Loucy (cell line): Measurements from ENCODE around the gene NSD1.
"Not testable (repeated sequence)": the region's sequence is repeated elsewhere in the genome, so short reads cannot be mapped to it uniquely, and the experiment has no call there.

Experiments used
- CTCF ChIP-seq: fragments of 200-600 bp; sonication (generic); conservative IDR thresholded peaks from 2 replicates; pipeline ENCODE4 v1.5.1; 2014; ENCODE audit warnings: mild to moderate bottlenecking, antibody characterized with exemption, low read length
- EZH2phosphoT487 ChIP-seq: fragments of 200-600 bp; IDR thresholded peaks from 2 replicates; pipeline ENCODE4 v1.6.1; 2018; ENCODE audit warnings: antibody characterized with exemption, mild to moderate bottlenecking, moderate library complexity, borderline replicate concordance

DNA sequence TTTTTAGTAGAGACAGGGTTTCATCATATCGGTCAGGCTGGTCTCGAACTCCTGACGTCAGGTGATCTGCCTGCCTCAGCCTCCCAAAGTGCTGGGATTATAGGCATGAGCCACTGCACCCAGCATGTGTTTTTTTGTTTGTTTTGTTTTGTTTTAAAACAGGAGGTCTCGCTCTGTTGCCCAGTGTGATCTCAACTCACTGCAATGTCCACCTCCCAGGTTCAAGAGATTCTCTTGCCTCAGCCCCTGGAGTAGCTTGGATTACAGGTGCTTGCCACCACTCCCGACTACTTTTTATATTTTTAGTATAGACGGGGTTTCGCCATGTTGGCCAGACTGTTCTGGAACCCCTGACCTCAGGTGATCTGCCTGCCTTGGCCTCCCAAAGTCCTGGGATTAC lies 125.1 kb downstream of the NSD1 start:
- not testable (repeated sequence) for TF ChIP-seq CTCF, EZH2phosphoT487
